CD4-positive, alpha-beta T cell treated with Interleukin-4 for 1 hour (primary cell): ENCODE measurements around the gene CERCAM.
A peak's percentile ranks its signal among the peaks of the same experiment; 100 is the strongest.

Source experiments
- DNase-seq, 2 donors: peaks; one replicate each; pipeline ENCODE4 v3.0.0-alpha.2; 2020 to 2022

The CERCAM gene

GRCh38 chr9:128420651-128421481, at the start of gene CERCAM:
Gene CERCAM (plus strand): TSS chr9:128420857. CDS start chr9:128420878, 21 bp downstream.
- DNase-seq, result peak; percentile 40 to 45

- no peak for DNase-seq
Measured at GRCh38 chr9:128371630-128372117, 49.0 kb upstream of the CERCAM start.

- no peak for DNase-seq
Measured at GRCh38 chr9:128372188-128372641, 48.4 kb upstream of the CERCAM start.

- DNase-seq, result no peak
Measured at GRCh38 chr9:128372784-128373183, 47.9 kb upstream of the CERCAM start.

- no peak for DNase-seq
Measured at GRCh38 chr9:128374221-128374675, 46.4 kb upstream of the CERCAM start.

- no peak for DNase-seq
Measured at GRCh38 chr9:128375865-128376264, 44.8 kb upstream of the CERCAM start.

GRCh38 chr9:128382261-128382660, 38.4 kb upstream of the CERCAM start:
- DNase-seq, result no peak

GRCh38 chr9:128383007-128383753, 37.5 kb upstream of the CERCAM start:
- no peak for DNase-seq

GRCh38 chr9:128383791-128384190, 36.9 kb upstream of the CERCAM start:
- DNase-seq, result no peak

GRCh38 chr9:128384801-128385495, 35.7 kb upstream of the CERCAM start:
- no peak for DNase-seq

- no peak for DNase-seq
Measured at GRCh38 chr9:128385496-128386460, 34.9 kb upstream of the CERCAM start.

GRCh38 chr9:128388150-128388549, 32.5 kb upstream of the CERCAM start:
- DNase-seq, result no peak

- DNase-seq, result no peak
Measured at GRCh38 chr9:128389395-128390149, 31.1 kb upstream of the CERCAM start.

GRCh38 chr9:128390150-128390812, 30.4 kb upstream of the CERCAM start:
- DNase-seq, result no peak

- DNase-seq, result no peak
Measured at GRCh38 chr9:128390813-128391711, 29.6 kb upstream of the CERCAM start.

- DNase-seq, result no peak
Measured at GRCh38 chr9:128391956-128392301, 28.7 kb upstream of the CERCAM start.

GRCh38 chr9:128392302-128393144, 28.1 kb upstream of the CERCAM start:
- no peak for DNase-seq

GRCh38 chr9:128393145-128393775, 27.4 kb upstream of the CERCAM start:
- DNase-seq, result no peak
